Measurements from ENCODE around the gene CELF5. TPM values are rescaled to one million over a fixed set of nuclear protein-coding genes. Genes with fewer than 3 reads are reported as not detected.

The CELF5 gene
- total RNA-seq, 1 experiment from 2014 or later: 2.5 TPM

DNA sequence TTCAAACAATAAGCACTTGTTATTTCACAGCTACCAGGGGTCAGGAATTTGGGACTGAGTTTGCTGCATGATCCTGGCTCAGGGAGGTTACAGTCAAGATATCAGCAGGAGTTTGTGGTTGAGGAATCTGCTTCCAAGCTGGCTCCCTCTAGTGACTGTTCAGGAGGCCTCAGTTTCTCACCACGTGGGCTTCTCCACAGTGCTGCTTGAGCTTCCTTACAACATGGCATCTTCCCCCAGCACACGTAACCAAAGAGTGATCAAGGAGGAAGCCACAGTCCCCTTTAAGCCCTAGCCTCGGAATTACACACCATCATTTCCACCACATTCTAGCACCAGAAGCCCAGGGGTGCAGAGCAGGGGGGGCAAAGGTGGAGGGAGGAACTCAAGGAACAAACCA is 28.8 kb downstream of the CELF5 start:
- RAD21 ChIA-PET (ENCODE audit: low non-redundant PET in 1 of 2, low total read pairs in 2 of 2, uncharacterized antibody in 2 of 2, unreplicated experiment in 2 of 2): no interaction called here

More for the DNA sequence above, 28.8 kb downstream of the CELF5 start:
- POLR2A ChIA-PET: no interaction called here
- Histone ChIP-seq H3K4me3 (replicated peaks in 1 of 2; ENCODE audit: low read depth in 1 of 2, low read length in 2 of 2) (no peak overlapping the region), H3K4me1 (ENCODE audit: control insufficient read depth in 1 of 2, insufficient read depth in 2 of 2, low read length in 2 of 2) (no peaks in the 10 kb centered on the region), H3K27me3 (ENCODE audit: insufficient read depth, low read length) (no peaks in the 10 kb centered on the region), H3K9me2 (ENCODE audit: insufficient read depth) (no peaks in the 10 kb centered on the region), H3K9ac (ENCODE audit: low read length) (no peak overlapping the region), H2AFZ (ENCODE audit: low read depth, low read length, poor library complexity, severe bottlenecking) (no peak overlapping the region), H4K20me1 (ENCODE audit: insufficient read depth) (no peaks in the 10 kb centered on the region), H3K79me2 (ENCODE audit: insufficient read depth, low read length) (no peaks in the 10 kb centered on the region), H3K36me3 (ENCODE audit: control insufficient read depth in 1 of 2, insufficient read depth in 2 of 2, low read length in 2 of 2) (no peaks in the 10 kb centered on the region), H3K27ac (ENCODE audit: low read depth, low read length) (no peak overlapping the region), H3K4me2 (ENCODE audit: low read length) (no peak overlapping the region), H3K9me3 (ENCODE audit: control insufficient read depth in 1 of 2, insufficient read depth in 1 of 2, low read depth in 1 of 2, low read length in 2 of 2) (peaks cover 7 to 13% of the 10 kb centered on the region in 2 experiments; a peak in 2 of 4 replicates)
- TF ChIP-seq RAD21 (IDR thresholded peaks at IDR 0.05; ENCODE audit: low read depth) (no peak), CBX3 (IDR thresholded peaks at IDR 0.05; ENCODE audit: low read depth) (0 out of 2 replicates have a peak, but pooled peaks have one; percentile 29), SP1 (IDR thresholded peaks at IDR 0.05; ENCODE audit: low read depth) (no peak), REST (IDR thresholded peaks at IDR 0.05; ENCODE audit: low read depth) (no peak), YY1 (IDR thresholded peaks at IDR 0.05; ENCODE audit: extremely low read depth, insufficient replicate concordance, low read depth, low read length) (peak; percentile 53), JUND (IDR thresholded peaks at IDR 0.05) (no peak), EZH2phosphoT487 (IDR thresholded peaks at IDR 0.05; ENCODE audit: borderline replicate concordance) (no peak), ZBTB33 (IDR thresholded peaks at IDR 0.05; ENCODE audit: extremely low read depth, insufficient replicate concordance, low read length) (no peak), ZFX (IDR thresholded peaks at IDR 0.05) (no peak), ELF1 (IDR thresholded peaks at IDR 0.05; ENCODE audit: borderline replicate concordance, low read depth) (no peak)
- TF ChIP-seq, protein P1, sequence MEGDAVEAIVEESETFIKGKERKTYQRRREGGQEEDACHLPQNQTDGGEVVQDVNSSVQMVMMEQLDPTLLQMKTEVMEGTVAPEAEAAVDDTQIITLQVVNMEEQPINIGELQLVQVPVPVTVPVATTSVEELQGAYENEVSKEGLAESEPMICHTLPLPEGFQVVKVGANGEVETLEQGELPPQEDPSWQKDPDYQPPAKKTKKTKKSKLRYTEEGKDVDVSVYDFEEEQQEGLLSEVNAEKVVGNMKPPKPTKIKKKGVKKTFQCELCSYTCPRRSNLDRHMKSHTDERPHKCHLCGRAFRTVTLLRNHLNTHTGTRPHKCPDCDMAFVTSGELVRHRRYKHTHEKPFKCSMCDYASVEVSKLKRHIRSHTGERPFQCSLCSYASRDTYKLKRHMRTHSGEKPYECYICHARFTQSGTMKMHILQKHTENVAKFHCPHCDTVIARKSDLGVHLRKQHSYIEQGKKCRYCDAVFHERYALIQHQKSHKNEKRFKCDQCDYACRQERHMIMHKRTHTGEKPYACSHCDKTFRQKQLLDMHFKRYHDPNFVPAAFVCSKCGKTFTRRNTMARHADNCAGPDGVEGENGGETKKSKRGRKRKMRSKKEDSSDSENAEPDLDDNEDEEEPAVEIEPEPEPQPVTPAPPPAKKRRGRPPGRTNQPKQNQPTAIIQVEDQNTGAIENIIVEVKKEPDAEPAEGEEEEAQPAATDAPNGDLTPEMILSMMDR (IDR thresholded peaks at IDR 0.05 in 2 of 3, conservative IDR thresholded peaks at IDR 0.05 in 1 of 3; ENCODE audit: borderline replicate concordance in 1 of 3, insufficient read depth in 1 of 3, low read depth in 2 of 3, low read length in 2 of 3): 0 out of 6 replicates have a peak, but pooled peaks of 1 of the 3 experiments have one; percentile 12
- TF ChIP-seq, protein P2, sequence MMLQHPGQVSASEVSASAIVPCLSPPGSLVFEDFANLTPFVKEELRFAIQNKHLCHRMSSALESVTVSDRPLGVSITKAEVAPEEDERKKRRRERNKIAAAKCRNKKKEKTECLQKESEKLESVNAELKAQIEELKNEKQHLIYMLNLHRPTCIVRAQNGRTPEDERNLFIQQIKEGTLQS (IDR thresholded peaks at IDR 0.05): no peak
- intact Hi-C loops (cut with micrococcal nuclease): no loop called here
- BruUV-seq (replicated peaks): no TSS peak
- no peak for ATAC-seq
- DNase-seq (ENCODE audit: low read depth, low spot score): peak; percentile 16
- CTCF ChIA-PET: interaction anchor here (1.8 kb wide), 1 partner anchor 22 kb away, joined by 10 read pairs; no protein-coding TSS in a partner anchor

Measured in HCT116 (cell line).